Measurements from ENCODE around the gene TRIP10.
"Not testable (repeated sequence)": the region's sequence is repeated elsewhere in the genome, so short reads cannot be mapped to it uniquely, and the experiment has no call there.

The TRIP10 gene

DNA sequence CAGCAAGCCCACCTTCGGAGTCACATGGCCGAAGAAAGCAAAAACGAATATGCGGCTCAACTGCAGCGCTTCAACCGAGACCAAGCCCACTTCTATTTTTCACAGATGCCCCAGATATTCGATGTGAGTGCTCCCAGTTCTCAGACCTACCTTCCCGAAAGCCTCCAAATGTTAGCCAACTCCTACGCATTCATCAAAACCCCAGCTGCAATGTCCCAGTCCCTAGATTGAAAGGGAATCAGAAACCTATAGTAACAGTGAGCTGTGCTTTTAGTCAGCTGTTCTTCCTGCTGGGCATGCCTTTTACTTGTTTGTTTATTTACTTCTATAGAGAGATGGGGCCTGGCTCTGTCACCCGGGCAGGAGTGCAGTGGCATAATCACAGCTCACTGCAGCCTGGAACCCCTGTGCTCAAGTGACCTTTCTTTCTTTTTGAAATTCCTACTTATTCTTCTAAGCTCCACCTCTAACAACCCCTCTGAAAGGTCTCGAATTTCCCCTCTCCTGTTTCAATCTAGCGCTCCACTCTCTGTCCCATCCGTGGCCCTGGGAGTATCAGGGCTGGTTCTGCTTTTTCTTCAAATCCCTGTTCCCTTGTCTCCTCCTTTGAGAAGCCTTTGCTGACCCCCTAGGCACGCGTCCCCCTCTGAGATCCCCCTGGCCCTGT lies 4.4 kb downstream of the TRIP10 start:
- DNase-seq (ENCODE audit: low read depth, low spot score): no peak

DNA sequence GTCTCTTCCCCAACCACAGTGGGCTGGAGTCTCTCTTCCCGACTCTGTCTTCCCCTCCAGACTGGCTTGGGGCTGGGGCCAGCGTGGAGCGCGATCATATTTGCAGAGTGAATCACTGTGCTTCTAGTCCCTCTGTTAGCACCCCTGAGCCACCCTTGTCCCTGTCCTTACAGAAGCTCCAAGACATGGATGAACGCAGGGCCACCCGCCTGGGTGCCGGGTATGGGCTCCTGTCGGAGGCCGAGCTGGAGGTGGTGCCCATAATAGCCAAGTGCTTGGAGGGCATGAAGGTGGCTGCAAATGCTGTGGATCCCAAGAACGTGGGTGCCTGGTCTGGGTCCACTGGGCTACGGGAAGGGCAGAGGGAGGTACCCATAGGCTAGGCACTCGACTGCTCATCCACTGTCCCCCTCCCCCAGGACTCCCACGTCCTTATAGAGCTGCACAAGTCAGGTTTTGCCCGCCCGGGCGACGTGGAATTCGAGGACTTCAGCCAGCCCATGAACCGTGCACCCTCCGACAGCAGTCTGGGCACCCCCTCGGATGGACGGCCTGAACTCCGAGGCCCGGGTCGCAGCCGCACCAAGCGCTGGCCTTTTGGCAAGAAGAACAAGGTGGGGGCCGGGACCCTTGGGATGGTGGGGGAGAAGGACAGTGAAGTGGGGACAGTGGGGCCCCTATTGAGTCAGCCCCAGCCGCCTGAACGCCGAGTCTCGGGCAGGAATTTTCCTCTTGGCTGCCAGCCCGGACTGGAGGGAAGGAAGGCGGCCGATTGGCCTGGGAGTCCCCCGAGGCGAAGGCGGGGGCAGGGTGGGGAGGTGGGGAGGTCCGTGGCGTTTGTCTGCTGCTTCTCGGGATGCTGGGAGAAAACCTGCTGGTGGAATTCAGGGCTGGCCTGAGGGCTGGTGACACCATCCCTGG lies 5.2 kb downstream of the TRIP10 start:
- peak; percentile 96 for DNase-seq (ENCODE audit: low read depth, low spot score)

DNA sequence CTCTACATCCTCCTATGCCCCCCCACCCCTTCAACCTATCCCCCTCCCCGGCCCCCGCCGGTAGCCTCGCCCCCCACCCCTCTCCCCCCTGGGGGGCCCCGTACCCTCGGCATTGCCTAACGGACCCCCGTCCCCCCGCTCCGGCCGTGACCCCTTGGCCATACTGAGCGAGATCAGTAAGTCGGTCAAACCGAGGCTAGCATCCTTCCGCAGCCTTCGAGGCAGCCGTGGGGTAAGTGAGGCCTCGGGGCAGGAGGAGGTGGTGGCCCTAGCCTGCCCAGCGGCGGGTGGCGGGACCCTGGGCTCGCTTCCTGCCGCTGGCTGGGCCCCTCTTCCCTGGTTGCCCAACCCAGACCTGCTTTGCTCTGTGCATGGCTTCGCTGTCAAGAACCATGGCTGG lies 6.5 kb downstream of the TRIP10 start:
- DNase-seq (ENCODE audit: low read depth, low spot score): no peak

DNA sequence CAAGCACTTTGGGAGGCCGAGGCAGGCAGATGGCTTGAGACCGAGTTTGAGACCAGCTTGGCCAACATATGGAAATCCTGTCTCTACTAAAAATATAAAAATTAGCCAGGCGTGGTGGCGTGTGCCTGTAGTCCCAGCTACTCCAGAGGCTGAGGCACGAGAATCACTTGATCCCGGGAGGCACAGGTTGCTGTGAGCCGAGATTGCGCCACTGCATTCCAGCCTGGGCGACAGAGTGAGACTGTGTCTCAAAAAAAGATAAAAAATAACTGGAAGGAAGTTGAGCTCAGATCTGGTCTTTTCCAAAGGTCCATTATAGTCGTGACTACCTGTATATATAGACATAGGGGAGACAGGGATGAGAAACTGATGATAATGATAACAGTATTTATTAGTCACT lies 9.1 kb downstream of the TRIP10 start:
- not testable (repeated sequence) for DNase-seq (ENCODE audit: low read depth, low spot score)

DNA sequence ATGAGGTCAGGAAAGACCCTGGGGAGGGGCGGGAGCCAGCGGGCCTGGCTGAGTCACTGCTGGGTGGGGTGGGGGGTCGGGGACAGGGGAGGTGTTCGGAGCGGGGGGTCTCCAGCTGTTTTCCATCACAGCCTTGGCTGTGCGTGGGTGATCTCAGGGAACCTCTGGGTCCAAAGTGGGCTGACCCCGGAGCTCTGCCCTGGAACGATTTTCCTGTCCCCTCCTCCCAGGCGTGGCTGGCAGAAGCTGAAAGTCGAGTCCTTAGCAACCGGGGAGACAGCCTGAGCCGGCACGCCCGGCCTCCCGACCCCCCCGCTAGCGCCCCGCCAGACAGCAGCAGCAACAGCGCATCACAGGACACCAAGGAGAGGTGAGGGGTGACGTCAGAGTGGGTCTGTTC lies 10.6 kb downstream of the TRIP10 start:
- no peak for DNase-seq (ENCODE audit: low read depth, low spot score)

DNA sequence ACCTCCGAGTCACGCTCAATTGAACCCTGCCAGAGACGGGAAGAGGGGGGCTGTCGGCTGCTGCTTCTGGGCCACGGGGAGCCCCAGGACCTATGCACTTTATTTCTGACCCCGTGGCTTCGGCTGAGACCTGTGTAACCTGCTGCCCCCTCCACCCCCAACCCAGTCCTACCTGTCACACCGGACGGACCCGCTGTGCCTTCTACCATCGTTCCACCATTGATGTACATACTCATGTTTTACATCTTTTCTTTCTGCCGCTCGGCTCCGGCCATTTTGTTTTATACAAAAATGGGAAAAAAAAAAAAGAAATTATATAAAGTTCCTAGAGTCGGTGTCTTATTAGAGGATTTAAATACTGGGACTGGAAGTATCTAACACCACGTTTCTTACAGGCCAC lies 11.7 kb downstream of the TRIP10 start:
- DNase-seq (ENCODE audit: low read depth, low spot score): no peak

DNA sequence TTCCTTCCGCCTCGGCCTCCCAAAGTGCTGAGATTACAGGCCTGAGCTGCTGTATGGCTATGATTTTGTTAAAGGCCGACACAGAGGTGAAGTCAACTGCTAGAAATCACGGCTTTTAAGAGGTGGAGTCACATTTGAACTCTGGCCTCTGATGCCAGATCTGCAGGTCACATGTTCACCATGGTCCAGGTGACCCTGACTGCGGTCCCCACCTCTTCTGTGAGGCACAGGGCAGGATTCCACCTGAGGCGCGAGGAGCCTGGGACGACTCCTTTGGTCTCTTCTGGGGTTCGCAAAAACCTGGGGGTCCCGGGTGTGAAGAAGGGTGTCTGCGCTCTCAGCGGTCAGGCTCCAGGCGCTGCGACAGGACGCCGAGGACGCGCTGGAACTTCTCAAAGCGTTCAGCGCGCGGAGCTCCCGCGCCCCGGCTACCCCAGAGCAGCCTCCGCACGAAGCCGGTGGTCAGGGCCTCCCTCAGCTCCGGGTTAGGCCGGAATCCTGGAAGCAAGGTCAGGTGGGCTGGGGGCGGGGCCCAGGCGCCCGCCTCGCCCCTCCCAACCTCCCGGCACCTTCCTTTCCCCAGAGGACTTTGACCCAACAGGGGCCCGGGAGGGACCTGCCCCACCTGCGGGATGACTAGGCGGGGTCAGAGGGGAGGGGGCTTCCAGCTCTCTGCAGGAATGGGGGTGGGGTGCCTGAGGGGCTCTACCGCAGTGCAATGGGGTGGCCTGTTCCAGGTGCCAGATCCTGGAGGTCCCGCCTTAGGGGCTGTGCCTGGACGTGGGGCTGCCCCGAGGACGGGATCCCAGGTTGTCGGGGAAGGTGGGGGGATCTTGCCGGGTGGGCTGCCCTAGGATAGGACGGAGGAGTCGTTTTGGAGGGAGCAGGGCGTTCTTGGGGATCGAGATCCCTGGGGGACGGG lies 13.0 kb downstream of the TRIP10 start:
- no peak for DNase-seq (ENCODE audit: low read depth, low spot score)

DNA sequence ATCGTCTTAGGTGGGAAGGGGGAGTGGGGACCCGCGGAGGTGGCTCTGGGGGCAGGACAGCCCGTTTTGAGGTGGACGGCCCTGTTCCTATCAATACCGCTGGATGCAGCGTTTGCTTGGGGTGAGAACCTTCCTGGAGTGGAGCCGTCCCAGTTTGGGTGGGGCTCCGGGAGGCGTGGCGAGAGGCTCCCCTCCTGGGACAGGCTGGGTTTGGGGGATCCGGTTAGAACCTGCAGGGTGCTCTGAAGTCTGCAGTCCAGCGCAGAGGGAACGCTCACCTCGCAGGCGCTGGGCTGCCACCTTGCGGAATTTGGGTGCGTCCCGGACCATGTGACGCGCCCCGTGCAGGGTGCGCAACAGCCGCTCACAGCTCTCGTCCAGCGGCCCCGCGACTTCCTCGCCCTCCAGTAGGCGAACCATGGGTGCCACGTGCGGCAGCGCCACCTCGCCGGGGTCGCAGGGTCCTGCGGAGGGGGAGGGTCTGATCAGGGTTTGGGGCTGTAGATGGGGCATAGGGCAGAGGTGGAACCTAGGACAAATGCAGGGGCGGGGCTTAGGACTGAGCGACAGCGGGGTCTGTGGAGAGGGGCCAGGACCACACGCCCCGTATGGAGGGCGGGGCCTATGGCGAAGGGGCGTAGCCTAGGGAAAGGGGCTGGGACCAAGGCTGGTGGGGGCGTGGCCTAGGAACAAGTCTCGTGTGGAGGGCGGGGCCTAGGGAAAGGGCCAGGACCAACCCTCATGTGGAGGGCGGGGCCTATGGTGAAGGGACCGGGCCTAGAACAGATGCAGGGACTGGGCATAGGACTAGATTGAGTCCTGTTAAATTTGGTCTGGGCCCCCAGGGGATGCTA lies 13.9 kb downstream of the TRIP10 start:
- DNase-seq (ENCODE audit: low read depth, low spot score): peak; percentile 78

DNA sequence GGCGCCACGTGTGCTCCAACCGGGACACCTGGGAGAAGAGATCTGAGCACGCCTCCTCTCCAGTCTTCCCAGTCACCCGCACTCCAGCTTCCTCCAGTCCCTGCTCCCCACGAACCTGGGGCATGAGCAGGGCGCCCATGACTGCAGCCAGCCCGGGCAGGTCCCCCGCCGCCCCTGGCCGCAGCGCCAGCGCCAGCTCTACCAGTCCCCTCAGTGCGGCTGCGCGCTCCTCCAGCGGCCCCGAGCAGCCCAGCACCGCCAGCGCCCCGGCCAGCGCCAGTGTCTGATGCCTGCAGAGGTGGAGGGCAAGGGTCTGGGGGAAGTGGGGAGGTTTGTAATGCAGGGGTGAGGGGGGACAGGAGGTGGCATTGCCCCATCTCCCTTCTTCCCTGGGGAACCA lies 14.7 kb downstream of the TRIP10 start:
- no peak for DNase-seq (ENCODE audit: low read depth, low spot score)

DNA sequence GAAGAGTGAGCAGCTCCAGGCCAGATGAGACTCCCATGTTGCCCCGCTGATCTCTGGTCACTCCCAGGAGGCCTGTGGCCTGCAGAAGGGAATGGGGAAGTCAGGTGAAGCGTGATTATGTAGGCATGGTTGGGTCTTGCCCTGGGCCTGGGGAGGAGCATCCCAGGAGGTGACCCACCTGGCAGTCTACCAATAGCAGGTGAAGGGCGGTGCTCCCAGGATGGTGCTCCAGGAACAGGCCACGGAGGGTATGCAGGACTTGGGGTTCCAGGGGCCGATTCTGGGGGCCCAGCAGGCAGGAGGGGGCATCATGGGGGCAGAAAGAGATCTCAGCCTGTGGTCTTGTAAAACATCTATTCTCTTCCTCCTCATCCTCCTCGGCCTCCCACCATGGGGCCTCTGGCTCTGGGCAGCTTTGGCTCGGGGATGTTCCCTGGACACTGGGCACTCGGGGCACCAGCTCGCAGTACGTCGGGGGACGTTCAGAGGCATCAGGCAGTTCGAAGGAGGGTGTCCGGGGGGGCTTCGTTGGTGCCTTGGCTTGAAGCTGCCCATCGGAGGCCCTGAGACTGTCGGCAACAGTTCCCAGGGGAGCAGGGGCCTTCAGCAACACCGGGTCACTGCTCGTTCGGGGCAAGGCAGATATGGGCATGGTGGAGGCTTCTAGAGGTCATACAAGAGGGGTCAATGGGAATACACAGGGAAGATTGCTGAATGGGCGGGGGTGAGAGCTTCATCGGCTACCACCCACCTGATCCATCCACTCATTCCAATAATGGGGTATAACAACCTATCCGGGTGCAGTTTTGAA lies 15.4 kb downstream of the TRIP10 start:
- no peak for DNase-seq (ENCODE audit: low read depth, low spot score)

DNA sequence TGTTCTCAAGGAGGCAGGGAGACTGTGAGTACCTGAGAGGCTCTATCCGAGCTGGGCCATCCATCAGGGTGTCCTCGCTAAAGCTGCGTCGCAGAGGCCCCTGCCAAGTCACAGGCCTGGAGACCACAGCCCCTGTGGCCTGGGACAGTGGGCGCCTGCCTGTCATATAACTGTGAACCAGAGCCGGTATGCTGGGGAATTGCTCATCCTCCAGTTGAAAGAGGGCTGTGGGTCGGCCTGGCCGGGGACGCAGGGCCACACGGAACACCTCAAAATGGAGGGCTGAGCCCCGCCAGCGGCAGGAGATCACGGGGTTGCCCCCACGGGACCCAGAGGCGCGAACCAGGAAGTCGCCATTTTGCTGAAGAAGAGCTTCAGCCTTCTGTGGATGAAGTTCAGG lies 21.1 kb downstream of the TRIP10 start:
- no peak for DNase-seq (ENCODE audit: low read depth, low spot score)

DNA sequence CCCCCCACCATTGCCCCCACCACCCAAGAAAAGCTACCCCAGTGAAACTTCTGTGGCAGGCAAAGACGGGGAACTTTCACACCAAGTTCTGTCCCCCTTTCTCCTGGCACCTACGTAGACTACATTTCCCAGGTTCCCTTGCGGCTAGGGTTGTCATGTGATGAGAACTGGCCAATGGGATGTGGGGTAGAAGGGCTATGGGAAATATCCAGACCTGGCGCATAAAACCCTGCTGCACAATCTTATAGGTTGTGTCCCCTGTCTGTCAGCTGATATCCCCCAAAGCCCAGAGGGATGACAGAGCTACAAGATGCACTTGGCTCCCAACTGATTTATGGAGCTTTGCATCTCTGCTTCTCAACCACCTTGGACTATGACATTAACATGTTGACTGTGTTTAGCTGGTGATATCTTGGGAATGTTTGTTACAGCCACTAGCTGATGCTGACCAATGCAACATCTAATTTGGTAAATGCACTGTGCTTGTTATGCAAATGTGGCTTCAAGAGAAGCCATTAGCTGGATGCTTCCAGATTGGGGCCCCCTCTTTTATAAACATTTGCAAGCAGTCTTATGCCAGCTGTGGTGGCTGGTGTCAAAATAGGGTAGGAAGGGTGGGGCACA lies 21.7 kb downstream of the TRIP10 start:
- DNase-seq (ENCODE audit: low read depth, low spot score): no peak

DNA sequence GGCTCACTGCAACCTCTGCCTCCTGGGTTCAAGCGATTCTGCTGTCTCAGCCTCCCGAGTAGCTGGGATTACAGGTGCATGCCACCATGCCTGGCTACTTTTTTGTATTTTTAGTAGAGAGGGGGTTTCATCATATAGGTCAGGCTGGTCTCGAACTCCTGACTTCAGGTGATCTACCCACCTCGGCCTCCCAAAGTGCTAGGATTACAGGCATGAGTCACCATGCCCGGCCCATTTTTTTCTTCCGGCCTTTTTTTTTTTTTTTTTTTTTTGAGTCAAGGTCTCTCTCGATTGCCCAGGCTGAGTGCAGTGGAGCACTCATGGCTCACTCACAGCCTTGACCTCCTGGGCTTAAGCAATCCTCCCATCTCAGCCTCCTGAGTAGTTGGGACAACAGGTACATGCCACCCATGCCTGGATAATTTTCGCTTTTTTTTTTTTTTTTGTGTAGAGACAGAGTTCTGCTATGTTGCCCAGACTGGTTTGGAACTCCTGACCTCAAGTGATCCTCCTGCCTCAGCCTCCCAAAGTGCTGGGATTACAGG lies 22.8 kb downstream of the TRIP10 start:
- DNase-seq (ENCODE audit: low read depth, low spot score): not testable (repeated sequence)

DNA sequence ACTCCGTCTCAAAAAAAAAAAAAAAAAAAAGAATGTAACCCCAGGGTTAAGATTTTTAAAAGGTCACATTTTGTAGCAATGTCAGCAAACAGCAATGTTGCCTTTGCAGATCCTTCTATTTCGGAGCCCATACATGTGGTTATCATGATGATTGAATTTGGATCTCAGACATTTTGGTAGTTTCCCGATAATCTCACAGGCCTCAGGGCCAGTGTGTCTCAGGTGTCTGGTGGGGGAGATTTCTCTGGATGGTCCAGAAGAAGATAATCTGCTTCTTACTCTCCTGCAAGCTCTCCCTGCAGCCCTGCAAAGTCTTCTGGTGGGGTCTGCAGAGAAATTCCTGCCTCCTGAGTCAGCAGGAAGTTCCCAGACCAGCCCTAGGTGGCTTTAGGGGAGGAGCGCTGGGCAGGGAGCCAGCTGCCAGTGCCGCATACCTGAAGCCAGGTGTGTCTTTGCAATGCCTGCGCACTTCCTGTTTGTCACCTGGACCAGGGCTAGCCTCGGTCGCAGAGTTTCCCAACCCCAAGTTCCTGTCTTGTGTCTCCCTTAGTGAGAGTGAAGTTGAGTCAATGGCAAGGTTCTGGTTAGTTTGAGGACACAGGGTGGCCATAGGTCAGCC lies 26.4 kb downstream of the TRIP10 start:
- peak; percentile 47 for DNase-seq (ENCODE audit: low read depth, low spot score)

DNA sequence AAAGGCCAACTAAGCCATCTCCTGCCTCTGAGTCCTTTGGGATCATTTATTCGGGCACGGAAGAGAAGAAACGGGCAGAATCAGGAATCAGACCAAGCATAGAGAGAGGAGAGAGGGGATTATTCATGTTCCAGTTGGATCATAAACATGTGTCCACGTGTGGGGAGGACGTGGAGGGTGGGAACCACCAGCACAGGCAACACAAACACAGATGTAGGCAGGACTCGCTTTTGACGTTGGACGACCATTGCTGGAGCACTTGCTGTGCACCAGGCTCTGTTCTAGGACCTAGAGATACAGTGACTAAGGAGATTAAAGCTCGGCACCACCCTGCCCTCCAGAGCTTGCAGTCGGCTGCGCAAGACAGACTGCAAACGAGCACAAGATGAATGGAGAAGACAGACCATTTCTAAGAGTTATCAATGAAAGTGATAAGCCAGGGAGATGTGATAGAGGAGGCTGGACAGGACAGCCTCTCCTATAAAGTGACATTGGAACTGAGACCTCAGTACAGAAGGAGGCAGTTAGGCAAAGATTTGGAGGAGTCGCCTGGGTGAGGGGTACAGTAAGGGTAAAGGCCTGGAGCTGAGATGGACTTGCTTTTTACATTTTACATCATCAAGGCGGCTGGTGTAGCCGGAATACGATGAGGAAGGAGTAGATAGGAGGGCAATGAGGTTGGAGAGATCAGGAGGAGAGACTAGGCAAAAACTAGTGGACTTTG lies 27.0 kb downstream of the TRIP10 start:
- no peak for DNase-seq (ENCODE audit: low read depth, low spot score)

DNA sequence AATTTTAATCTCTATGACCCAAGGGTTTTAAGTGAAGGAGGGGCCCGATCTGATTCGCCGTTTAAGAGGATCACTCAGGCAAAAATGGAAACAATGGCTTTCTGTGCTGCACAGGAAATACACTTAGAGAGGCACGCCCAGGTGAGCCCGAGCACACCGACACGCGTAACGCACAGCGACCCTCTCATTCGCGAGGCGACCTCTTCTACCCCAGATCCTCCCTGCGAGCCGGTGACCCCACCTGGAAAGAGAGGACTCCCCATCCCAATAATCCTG lies 27.5 kb downstream of the TRIP10 start:
- DNase-seq (ENCODE audit: low read depth, low spot score): no peak

DNA sequence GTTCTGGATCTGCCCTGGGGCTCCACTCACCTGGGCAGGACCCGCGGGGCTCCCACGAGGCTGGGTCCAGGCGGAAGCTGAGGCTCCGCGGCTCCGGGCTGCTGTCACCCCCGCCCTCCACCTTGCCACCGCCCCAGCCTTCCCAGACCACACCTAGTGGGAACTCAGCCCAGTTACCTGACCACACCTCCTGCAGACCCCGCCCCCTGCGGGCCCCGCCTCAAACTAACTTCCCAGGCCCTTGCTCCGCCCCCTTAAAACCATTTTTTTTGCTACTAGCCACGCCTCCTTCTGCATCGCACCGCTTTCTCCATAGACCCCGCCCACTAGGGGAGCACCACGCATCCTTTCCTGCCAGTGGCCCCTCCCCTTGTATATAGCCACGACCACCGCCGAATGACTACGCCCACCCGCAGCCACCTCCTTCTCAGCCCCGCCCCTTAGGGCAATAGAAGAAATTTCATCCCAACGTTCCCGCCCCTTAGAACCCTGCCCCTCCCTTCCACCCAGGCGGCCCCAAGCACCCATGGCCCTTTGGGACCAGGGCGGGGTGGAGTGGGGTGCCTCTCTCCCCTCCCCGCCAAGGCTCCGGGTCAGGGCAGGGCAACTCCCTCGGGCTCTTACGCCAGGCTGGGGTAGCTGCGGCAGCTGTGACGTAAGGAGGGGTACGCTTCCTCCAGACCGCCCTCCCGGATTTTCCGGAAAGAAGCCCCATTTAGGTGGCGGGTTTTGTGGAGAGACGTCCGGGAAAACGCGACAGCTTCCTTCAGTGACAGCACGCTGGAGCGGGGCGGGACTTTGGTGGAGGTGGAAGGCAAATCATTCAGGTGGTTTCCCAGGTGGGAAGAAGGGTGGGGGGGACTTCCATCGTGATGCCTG lies 28.1 kb downstream of the TRIP10 start, which contains the start of gene SH2D3A:
Gene SH2D3A, minus strand, starts transcription at position 79 of the 879 bp plus-strand sequence. CDS start 3,687 bp downstream, outside the sequence.
- peak; percentile 43 for DNase-seq (ENCODE audit: low read depth, low spot score)
